ENCODE data around the gene PLSCR1.
"Not testable (repeated sequence)": the region's sequence is repeated elsewhere in the genome, so short reads cannot be mapped to it uniquely, and the experiment has no call there.

PLSCR1 gene

DNA sequence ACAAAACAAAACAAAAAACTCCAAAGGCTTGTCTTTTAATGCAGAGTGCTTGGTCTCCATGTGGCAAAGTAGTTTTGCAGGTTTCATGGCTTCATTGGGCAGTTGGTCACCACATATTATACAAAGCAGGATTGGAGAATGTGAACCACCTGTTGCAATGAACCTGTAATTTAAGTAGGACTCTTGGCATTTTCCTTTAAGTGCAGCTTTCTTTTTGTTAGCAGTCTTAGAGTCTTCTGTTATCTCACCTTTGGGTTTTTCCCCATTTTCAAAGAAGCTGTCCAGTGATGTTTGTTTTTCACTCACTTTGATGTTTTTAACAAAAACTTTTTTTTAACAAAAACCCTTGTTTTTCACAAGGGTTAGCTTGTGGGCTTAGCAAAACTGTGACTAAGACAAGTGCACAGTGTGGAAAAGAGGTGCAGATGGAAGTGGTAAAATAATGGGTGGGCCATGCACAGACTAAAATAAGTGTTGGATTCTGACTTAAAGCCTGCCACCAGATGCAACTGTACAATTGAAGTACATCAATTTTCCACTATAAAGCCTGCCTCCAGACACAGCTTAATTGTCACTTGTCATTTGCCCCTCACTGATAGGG lies 2.9 kb upstream of the PLSCR1 start:
- peak in 1 of 2 donors; percentile 29 for DNase-seq

DNA sequence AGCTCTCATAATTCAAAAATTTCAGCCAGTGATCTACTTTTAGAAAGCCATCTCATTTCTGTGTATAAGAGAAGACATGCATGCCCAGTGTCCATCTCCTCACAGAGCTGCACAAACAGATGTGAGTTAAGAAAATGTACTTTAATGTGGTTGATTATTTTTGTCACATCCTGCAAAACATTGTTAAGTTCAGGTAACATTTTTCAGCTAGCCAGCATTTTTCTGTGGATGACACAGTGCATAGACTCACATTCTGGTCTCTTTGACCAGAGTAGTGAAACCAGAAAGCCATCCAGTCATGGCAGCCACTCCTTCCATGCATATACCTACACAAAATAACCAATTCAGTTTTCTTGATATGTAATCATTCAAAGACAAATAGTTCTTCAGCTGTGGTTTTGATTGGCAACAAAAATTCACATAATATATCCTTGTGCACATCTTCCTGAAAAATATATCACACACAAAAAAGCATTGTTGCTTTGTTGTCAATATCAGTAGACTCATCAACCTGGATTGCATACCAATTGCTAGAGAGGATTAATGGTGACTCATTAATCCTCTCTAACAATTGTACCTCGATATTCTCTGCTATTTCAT lies 2.1 kb upstream of the PLSCR1 start:
- no peak for DNase-seq

DNA sequence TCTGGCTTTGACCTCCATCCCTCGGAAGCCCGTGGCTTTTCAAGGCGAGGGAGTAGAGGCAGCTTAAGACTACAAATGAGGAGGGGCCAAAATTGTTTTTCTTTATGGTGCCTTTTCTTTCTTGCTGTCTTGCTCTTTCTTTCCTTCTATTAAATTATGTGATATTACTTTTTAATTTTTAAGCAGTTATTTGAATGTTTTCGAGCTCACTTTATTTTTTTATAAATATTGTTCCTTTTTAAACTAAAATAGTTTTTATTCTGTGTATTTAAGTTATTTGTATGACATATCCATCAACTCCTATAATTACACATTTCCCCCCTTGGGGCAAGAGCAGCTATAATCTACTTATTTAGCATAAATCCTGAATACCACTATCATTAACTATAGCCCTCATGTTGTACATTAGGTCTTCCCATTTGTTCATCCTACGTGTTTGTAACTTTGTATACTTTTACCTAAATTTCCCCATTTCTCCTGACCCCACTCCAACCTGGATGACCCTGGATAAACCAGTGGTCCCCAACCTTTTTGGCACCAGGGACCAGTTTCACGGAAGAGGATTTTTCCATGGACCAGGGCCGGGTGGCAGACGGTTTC lies 622 bp upstream of the PLSCR1 start:
- no peak for DNase-seq

DNA sequence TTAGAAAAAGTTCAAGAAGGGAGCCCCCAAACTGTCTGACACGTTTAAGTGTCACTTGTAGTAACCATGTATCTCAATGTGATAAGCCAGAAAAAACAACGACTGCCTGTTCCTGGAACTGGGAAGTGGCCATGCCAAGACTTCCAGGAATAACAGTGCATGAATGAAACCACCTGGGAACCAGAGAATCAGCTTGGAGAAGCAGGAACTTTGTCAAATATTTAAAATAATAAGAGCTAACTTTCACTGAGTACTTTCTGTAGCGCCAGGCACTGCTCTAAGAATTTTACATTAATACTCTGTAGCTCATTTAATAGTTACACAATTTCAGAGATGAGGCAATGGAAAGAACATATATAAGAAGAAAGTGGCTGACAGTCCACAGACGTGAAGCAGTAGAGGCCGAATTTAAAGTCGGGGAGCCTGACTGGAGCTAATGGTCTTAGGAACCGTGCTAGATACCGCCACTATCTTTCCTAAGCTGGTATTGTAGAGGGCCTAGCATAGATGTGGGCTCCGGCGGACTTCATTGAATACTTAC lies 876 bp downstream of the PLSCR1 start:
- peak; percentile 58 to 60 for DNase-seq

DNA sequence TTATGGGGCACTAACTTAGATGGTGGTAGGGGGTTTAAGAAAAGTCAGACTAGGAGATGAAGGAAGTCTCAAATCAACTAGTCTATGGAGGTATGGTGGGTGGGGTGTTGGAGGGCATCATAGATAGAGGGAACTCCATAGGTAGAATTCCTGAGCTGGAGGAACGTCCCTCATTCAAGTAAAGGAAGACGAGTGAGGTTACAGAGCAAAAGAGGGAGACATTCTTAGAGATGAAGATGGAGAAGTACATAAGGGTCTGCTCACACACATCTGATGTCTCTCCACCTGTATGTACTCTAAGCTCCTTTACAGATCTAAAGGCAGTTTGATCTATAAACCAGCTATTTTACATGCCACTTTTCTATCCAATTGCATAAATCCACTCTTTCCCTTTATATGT lies 1.4 kb downstream of the PLSCR1 start:
- no peak for DNase-seq

DNA sequence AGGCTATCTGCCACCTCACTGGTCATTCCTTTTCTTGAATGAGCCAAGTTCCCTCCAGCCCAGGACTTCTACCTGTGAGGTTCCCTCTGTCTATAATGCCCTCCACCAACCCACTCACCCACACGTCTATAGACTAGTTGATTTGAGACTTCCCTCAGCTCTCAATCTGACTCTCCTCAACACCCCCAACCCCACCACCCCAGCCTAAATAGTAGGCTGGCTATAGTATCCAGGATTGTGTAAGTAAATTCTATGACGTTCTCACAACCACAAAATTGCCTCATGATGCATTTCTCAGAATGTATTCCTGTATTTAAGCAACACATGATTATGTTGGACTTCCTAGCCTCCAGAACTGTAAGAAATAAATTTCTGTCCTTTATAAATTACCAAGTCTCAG lies 2.2 kb downstream of the PLSCR1 start:
- DNase-seq = peak; percentile 35 to 59

DNA sequence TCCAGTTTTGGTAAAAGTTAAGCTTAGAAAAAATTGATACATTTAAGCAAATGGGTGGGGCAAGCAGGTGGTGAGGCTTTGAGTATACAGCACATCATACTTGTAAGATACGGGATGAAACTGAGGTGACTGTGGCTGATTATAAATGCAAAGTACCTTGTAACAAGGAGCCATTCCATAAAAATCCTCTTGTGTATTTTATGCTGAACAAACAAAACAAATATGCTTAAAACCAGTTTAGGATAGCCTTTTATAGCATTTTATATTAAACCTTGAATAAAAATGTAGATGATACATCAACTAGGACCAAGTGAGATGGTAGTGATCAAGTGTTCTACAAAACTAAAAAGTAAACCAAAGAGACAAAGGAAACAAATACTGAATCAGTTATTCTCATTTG lies 3.4 kb downstream of the PLSCR1 start:
- DNase-seq = no peak

DNA sequence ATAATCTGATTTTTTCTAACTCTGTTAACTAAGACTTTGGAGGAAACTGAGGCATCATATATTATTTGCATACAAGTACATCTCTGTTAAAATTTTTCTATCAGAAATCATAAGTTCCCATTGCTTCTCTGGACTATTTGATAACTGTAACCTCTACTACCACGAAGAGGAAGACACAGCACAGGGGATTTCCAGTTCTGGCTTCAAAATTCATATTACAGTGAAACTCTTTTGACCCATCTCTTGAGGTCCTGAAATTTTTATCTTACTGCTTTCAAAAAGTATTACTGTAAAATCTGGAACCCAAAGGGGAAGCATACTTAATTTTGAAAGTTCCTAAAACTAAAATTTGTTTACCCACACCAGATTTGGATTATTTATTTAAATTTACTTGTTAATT lies 4.2 kb downstream of the PLSCR1 start:
- peak in 1 of 2 donors; percentile 45 for DNase-seq

DNA sequence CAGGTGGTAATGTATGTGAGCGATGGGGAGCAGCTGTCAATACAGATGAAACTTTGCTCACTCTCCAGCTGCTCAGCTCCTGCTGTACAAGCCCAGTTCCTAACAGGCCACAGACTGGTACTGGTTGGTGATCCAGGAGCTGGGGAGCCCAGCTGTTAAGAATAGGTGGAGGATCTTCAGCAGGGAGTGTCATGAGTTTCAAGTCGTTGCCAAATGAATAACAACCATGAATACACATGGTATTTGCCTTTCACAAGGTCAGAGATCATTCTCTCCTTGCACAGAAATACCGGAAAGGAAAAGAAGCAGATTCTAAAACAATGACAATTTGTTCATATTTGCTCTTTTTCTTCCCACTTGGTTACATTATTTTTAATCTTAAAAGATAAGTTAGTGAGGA lies 5.1 kb downstream of the PLSCR1 start:
- no peak for DNase-seq

DNA sequence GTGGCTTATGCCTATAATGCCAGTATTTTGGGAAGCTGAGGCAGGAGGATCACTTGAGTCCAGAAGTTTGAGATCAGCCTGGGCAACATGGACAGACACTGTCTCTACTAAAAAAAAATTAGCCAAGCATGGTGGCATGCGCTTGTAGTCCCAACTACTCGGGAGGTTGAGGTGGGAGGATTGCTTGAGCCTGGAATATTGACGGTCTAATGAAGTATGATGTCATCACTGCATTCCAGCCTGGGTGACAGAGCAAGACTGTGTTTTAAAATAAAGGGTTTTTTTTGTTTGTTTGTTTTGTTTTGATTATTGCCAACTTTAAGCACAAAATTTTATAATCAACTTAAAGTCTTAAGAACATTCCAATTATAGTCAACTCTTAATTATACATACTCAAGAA lies 6.8 kb downstream of the PLSCR1 start:
- no peak for DNase-seq

DNA sequence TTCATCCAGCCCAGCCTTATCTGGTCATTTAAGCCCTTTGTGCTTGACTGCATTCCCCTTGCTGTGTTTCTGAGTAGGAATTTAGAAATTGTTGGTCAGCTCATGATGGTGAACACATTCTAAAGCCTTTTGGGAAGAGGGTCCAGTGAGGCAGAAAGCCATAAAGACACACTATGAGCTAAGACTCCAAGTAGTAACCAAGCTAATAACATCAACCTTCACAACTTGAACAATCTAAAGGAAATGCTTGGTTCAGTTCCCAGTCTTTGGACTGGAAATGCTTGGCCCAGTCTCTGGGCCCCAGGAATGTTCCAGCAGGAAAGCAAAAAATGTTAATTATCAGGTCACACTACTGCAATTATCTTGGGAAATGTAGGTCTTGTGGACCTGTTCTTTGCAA lies 7.7 kb downstream of the PLSCR1 start:
- DNase-seq = no peak

DNA sequence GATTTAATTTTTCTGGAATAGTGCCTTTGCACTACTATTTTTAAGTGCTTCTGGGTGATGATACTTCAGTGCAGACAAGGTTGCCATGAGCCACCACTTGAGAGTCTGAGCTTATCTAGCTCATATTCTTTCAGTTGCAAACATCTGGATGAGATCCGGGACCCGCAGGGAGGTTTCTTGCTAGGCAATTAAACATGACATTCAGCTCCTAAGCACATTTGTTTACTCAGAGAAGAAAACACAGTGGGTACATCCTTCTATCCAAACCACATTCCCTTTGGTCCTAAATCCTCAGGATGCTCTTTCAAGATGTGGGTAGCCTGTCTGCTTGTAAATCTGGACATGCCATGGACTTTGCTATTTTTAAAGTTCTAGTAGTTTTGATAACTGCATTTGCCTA lies 12.0 kb downstream of the PLSCR1 start:
- no peak for DNase-seq

DNA sequence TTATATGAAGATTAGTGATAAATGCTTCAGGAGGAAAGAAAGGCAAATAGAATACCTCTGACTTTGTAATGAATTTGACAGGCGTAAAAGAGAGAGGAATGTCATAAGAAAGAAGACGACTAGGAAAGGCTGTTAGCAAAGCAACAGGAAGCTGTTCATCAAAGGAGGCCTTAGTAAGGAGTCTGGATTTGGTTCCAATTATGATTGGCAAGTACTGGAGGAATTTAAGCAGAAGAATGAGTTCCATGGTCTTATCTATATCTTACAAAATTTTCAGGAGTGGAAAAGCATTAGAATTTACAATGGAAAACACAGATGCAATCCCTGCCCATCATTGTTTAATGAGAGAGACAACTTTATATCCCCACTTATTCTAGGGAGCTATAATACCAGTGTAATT lies 13.8 kb downstream of the PLSCR1 start:
- DNase-seq = no peak

DNA sequence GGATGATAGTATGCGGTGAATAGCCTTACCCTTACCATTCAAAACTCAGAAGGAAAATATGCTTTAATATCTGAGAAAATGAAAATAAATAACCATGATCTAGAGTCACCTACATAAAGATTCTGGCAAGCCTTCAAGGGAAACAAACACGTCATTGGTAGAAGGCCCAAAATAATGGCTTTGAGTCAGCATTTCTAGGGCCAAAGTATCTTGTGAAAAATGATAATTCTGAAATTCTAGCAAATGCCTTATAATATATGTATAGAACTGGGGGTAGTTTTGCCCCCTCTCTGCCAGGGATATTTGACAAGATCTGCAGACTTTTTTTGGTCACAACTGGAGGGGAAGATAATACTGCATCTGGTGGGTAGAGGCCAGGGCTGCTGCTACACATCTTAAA lies 15.4 kb downstream of the PLSCR1 start:
- no peak for DNase-seq

DNA sequence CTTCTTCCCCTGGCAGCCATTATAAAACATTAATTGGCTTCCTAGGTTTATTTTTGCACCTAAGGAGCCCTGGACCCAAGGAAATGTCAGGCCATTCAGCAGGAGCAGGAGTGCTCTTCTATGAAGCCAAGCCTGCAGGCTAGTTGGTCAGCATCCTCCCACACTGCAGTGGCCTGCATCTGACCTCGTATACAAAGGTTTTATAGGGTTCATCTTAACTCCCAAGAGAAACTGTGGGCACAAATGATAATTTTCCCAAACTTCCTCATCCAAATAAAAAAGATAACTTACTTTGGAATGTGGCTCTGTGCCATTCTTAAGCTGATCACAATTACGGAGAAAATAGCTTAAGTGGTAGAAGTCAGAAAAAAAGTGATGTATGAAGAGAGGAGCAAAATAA lies 19.4 kb downstream of the PLSCR1 start:
- no peak for DNase-seq

DNA sequence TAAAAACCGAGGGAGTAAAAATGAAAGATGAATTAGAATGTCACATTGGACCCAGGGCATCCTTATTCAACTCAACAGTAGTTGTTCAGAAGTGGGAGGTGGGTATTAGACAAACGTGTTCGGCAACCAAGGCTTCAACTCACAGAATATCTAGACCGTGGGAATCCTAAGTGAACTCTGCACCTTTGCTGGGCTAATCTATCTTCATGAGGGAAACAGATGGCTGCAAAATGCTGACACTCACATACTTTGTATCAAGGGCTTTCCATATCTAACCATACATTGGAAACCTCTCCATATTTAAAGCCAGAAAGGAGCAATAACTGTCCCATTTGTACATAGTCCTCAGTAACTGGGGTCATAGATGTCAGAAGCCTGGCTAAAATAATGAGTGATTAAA lies 20.9 kb downstream of the PLSCR1 start:
- DNase-seq = no peak

DNA sequence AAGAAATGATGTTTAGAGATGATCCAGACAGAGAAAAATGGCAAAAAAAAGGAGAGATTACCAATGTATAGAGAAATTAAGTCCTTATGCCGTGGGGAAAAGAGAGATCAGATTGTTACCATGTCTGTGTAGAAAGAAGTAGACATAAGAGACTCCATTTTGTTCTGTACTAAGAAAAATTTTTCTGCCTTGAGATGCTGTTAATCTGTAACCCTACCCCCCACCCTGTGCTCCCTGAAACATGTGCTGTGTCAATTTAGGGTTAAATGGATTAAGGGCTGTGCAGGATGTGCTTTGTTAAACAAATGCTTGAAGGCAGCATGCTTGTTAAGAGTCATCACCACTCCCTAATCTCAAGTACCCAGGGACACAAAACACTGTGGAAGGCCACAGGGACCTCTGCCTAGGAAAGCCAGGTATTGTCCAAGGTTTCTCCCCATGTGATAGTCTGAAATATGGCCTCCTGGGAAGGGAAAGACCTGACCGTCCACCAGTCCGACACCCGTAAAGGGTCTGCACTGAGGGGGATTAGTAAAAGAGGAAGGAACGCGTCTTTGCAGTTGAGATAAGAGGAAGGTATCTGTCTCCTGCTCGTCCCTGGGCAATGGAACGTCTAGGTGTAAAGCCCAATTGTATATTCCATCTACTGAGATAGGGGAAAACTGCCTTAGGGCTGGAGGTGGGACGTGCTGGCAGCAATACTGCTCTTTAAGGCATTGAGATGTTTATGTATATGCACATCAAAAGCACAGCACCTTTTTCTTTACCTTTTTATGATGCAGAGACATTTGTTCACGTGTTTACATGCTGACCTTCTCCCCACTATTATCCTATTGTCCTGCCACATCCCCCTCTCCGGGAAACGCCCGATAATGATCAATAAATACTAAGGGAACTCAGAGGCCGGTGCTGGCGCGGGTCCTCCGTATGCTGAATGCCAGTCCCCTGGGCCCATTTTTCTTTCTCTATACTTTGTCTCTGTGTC lies 21.9 kb downstream of the PLSCR1 start:
- DNase-seq = not testable (repeated sequence)

DNA sequence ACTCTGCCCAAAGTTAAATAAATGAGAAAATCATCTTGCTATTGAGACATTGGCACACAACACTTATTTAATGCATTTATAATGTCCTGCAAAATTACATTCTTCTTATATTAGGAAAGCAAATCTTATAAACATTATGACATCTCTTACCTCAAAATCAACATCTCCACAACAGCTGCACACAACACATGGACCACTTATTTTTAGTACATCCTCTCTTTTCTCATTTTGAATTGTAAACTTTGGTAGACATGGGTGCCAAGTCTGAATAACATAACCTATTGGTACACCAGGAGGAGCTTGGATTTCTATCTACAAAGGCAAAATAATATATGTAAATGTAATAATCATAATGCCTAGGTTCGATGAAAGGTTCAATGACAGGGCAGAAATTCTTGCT lies 23.0 kb downstream of the PLSCR1 start:
- no peak for DNase-seq

DNA sequence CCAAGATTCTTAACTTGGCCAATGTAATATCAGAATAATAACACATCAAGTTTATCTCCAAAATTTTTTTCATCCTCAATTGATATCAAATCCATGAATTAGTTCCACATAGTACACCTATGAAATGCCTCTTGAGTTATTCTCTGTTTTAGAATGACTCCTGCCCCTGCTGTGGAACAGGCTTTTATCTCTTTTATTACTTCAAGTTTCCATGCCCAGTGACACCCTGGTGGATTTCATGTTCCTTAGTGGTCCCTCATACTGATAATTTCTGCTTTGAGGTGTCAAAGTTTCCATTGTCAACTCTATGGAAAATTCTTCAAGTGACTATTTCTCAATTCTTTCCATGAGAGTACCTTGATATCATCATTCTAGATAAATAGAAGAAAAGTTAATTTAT lies 24.6 kb downstream of the PLSCR1 start:
- no peak for DNase-seq

DNA sequence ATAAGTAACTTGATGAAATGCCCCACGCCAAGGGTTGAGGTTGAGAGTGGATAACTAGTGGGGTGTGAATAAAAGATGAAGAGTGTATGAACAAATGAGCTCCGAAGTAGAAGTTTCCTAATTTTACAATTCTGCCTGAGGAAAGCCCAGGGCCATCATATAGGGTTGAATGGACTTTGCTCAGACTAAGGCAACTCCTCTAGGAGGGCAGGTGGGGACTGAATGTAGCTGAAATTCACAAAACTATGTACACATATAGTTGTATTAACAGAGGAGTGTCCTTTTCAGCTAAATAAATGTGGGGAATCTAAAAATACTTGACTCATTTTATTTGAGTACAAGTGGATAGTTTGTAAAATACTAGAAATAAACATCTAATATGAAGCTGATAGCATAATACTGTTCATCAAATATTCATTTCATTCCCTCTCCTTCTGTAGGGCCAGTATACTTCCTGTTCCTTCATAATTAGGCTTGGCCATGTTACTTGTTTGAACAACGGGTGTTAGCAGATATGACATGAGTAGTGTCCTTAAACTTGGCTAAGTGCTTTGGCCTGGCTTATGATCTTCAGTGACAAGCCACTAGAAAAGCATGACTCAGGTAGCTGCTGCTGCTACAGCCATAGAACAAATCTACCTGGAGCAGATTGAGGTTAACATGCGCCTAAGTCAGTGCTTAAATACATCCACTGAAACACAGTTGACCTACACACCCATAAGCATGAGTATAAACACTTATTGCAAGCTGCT lies 26.5 kb downstream of the PLSCR1 start:
- DNase-seq = no peak

DNA sequence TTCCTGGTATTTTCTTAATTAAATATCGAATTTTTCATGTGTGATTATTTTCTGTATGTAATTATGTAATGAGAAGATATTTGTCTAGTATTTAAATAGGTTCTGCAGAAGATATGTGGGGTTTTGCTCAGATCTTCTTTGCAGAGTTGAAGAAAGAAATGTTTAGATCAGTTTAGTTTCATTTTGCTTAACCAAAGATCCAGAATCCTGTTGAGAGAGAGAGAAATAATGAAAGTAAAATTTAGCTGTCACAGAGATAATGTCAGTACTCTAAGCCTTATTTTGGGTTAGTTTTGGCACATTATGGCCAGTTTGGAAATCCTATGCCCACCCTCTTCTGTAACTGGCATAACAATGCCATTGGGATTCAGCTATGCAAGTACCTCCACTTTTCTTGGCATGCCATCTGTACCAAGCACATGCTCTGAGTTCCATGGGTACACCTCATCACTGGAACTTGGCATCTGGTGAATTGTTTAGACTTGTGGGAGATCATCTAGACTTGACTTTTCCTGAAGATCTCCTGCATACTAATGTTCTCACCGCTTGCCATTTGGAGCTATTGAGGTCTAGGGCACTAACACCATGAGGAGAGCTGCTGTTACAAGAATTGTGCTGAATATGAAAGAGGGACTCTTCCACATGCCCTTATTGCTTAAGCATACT lies 30.9 kb downstream of the PLSCR1 start:
- DNase-seq = no peak
